Activated CD4-positive, alpha-beta T cell treated with anti-CD3 and anti-CD28 coated beads, Interleukin-2, Interleukin-6, amounts not matched to agents 100 ng/mL and 50 ng/mL, durations not matched to agents 16 hours and 8 hours (primary cell): ENCODE measurements around the gene TTC34.
"Not testable (repeated sequence)": the region's sequence is repeated elsewhere in the genome, so short reads cannot be mapped to it uniquely, and the experiment has no call there.

Experiments used
- DNase-seq: peaks from one replicate; pipeline ENCODE4 v3.0.0-alpha.2; 2020

The TTC34 gene

DNA sequence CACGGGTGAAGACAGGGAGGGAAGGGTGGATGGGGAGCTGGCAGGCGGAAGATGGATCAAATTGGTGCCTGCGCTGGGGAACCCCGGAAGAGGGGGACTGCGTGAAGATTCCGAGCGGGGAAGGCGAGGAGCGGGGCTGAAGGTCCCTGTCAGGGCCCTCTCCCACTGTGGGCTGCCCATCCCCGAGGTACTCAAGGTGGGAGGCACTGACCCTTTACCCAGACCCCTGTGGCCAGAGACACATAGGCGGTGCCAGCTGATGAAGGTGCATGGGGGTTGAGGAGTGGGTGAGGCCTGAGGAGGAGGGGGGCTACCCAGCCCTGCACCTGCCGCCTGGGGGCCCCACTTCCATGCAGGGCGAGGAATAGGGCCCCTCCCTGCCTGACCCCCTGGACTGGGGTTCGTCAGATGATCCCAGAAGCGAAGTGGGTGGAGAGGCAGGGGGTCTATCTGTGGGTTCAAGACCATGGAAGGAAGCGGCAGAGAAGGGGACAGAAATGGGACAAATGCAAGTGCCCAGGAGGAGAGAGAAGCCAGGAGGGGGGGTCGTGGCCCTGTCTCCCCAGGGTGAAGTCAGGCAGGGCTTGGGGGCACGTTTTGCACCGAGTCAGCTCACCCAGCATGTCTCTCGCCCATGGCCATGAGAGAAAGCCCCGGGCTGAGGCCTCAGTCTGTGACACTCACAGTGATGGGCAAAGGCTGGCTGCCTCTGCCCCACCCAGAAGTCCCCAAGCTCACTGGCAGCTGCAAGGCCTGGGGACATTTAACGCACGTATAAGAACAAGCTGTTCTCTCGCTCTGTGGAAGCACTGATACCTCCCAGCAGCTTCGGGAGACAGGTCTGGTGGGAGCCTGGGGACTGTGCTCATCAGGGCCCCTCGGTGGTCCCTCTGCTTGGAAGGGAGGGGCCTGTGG is 161.6 kb downstream of the TTC34 start:
- DNase-seq: no peak

GRCh38 chr1:2639203-2639602 is 162.3 kb downstream of the TTC34 start:
- no peak for DNase-seq

GRCh38 chr1:2638466-2639115 is 162.9 kb downstream of the TTC34 start:
- no peak for DNase-seq

GRCh38 chr1:2637442-2638145 is 163.9 kb downstream of the TTC34 start:
- DNase-seq: no peak

DNA sequence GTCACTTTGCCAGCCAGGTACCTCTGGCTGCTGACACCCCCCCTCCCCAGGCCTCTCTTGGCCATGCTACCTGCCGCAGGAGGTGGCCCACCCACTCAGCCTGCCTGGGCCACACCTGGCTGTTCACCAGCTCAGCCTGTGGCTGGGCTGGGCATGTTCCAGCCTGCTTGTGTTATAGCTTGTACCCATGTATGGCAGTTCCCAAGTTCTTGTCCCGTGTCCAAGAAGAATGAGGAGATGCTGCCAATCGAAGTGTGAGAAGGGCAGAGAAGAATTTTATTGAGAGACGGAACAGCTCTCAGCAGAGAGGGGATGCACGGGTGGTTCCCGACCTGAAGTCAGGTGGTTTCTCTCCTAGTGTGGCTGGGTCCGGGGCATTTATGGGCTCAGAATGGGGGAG is 164.8 kb downstream of the TTC34 start:
- no peak for DNase-seq

GRCh38 chr1:2635361-2636010 is 166.0 kb downstream of the TTC34 start:
- no peak for DNase-seq

GRCh38 chr1:2633936-2634491 is 167.5 kb downstream of the TTC34 start:
- no peak for DNase-seq

DNA sequence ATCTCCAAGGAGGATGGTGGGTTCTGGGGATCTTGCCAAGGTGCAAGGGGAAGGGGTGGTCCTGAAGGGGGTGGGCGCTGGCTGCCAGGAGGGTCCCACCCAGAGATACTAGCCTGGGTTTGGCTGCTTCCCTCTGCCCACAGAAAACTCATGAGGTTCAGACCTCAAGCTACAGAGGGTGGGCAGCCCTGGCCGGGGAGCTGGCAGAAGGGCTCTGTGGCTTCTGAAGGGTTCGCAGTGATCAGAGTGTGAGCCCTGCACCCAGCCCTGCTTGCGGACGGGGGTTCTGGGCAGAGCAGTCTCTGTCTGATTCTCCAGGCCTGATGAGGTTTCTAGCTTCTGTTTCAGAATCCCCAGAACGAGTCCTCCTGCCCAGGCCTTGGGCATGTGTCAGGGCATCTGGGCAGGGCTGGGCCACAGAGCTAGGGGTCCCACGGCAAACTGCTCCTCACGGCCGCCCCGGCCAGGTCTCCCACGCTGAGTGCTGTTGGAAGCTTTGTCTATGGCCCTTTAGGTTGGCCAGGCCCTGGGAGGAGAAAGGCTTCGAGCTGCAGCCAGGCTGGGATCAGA is 168.0 kb downstream of the TTC34 start:
- no peak for DNase-seq

- no peak for DNase-seq
These were observed 168.7 kb downstream of the TTC34 start, which contains the start of gene MMEL1 for GRCh38 chr1:2632561-2633361. MMEL1 (minus strand) TSS chr1:2633016; CDS start chr1:2629484, 3,532 bp downstream.

DNA sequence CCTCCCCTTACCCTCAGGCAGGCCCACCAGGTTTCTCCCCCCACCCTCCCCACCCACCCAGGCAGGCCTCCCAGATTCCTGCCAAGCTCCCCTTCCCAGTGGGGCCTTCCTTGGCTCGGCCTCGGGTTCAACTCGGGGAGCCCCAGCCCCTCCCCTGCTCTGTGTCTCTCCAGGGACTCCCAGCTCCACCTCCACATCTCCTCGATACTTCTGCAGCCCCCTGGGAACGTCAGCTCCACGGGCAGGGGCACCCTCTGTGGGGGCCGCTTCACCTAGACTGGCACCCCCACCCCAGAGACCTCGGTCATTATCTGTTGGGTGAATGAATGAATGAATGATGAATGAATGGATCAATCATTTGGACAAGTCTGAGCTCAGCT is 169.5 kb downstream of the TTC34 start:
- no peak for DNase-seq

- no peak for DNase-seq
These were observed 170.1 kb downstream of the TTC34 start for GRCh38 chr1:2631136-2632050.

DNA sequence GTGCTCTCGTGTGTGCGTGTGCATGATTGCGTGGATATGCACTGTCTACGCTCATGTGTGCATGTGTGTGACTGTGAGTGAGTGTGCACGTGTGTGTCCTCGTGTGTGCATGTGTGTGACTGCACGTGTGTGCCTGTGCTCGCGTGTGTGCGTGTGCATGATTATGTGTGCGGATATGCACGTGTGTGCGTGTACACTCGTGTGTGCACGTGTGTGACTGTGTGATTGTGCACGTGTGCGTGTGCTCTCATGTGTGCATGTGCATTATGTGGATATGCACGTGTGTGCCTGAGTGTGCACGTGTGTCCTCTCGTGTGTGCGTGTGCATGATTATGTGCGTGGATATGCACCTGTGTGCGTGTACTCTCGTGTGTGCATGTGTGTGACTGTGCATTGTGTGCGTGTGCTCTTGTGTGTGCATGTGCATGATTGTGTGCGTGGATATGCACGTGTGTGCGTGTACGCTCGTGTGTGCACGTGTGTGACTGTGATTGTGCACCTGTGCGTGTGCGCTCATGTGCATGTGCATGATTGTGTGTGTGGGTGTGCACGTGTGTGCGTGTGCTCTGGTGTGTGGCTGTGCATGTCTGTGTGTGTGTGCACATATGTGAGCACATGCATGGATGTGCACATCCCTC is 170.9 kb downstream of the TTC34 start:
- DNase-seq: no peak

GRCh38 chr1:2629627-2630497 is 171.6 kb downstream of the TTC34 start:
- no peak for DNase-seq

- DNase-seq: no peak
These were observed 172.4 kb downstream of the TTC34 start for GRCh38 chr1:2628933-2629626.

DNA sequence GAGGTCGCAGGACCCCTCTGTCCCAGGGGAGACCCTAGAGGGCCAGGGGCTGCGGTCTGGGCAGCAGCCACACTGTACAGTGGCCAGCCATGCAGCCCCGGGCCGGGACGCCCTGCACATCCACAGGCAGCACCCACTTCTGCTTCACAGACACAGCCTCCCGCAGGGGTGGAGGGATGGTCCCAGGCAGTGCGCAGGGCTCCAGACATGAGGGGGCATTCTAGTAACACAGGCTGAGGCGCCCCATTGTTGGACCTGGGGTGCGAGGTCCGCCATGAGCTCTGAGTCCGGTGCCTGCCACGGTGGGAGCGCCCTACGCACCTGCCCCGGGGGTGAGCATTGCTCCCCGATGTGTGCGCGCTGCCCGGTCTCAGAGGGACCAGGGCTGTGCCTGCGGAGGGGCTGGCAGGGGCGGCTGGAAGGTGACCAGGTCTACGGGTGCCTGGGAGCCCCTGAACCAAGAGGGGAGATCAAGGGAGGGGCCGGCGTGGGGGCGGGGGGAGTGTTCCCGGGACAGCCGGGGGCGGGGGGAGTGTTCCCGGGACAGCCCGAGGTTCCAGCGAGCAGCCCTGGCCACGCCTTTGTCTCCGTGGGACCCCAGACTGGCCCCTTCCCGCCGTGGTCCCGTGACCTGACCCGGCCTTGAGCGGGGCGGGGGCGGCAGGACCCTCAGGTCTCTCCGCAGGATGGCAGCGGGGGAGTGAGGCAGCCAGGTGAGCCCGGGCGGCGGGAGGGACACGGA is 173.1 kb downstream of the TTC34 start:
- DNase-seq: no peak

DNA sequence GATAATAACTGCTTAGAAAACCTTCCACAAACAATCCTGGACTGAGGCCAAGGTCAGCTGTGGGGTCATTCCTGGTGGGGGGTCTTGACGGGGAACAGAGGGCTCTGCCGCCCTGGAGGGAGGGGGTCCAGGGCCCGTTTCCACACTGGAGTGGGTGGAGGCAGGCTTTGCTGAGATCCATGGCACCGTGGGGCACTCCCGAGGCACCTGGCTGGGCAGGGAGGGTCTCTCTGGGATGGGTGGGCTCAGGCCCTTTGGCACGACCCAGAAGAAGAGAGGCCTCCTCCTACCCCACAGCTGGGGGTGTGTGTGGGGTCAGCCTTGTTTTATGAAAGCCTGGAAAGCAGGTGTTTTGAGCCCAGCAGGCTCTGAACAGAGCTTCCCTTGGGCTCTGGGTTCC is 173.7 kb downstream of the TTC34 start:
- no peak for DNase-seq

- DNase-seq: not testable (repeated sequence)
These were observed 175.7 kb downstream of the TTC34 start for GRCh38 chr1:2625748-2626147.
